ENCODE measurements around the gene TMEM203.
A peak's percentile ranks its signal among the peaks of the same experiment; 100 is the strongest.

TMEM203 gene

GRCh38 chr9:137228968-137229896 is 23.8 kb upstream of the TMEM203 start:
- DNase-seq: no peak

- no peak for DNase-seq
These were observed 23.1 kb upstream of the TMEM203 start for GRCh38 chr9:137228506-137228967.

DNA sequence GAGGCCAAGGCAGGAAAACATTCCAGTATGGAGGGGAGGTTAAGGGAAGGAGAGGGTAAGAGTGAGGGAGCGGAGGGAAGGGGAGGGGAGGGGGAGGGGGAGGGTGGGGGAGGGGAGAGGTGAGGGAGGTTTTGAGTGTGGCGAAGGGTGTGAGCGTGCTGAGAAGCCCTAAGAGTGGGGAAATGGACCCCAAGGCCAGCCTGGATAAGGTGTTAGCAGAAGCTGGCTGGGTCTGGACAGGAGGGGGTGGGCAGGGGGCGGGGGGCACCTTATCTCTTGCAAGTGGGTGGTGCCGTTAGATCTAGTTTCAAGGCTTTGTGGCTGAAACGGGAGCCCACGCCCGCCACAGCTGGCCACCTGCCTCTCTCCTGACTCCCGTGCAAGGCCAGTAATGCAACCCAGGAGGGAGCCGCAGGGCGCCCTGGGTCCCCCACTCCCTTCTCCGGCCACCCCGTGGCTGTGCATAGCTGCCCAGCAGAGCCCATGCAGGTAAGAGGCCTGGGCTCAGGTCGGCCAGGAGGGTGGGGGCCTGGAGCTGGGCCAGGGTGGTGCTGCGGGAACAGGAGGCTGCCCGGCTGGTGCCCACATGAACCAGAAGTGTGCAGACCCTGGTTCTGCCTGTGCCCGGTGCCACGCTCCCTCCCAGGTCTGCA is 22.5 kb upstream of the TMEM203 start:
- no peak for DNase-seq

DNA sequence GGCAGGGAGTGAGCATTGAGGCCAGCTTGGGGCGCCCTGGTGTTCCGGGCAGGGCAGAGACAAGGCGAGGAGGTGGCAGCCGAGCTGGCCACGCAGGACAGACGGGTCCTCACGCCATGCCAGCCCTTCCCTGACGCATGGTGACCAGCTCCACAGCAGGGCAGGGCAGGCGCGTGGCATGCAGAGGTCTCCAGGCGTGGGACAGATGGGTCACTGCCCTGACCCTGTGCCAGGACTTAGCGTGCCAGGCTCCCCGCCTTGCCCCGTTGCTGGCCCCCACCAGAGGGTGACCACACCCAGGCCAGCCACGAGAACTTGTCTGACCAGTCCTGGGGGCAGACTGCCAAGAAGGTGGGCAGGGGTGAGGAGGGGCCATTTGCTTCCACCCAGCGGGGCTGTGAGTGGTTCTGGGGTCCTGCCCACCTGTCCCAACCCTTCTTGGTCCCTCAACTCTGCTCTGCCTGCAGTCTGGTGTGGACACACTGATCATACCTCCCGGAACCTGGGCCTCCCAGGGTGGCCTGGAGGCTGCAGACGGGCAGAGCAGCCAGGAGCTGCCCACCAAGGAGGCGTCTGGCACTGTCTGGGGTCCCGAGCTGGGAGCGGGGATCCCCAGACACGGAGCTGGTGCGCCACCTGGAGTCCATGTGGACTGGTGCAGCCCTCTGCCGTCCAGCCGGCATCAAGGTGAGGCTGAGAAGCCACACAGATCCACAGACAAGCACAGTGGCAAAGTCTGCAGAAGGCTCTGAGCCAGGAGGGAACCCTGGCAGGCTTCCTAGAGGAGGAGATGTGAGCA is 21.8 kb upstream of the TMEM203 start, which contains the start of gene RNF224:
TSS of gene RNF224 (plus strand) at position 449 of the 799 bp plus-strand sequence. CDS start 834 bp downstream, outside the sequence.
- peak; percentile 78 for DNase-seq

- DNase-seq: no peak
These were observed 21.0 kb upstream of the TMEM203 start for GRCh38 chr9:137226338-137227053.

GRCh38 chr9:137225699-137226331 is 20.4 kb upstream of the TMEM203 start:
- DNase-seq: no peak

DNA sequence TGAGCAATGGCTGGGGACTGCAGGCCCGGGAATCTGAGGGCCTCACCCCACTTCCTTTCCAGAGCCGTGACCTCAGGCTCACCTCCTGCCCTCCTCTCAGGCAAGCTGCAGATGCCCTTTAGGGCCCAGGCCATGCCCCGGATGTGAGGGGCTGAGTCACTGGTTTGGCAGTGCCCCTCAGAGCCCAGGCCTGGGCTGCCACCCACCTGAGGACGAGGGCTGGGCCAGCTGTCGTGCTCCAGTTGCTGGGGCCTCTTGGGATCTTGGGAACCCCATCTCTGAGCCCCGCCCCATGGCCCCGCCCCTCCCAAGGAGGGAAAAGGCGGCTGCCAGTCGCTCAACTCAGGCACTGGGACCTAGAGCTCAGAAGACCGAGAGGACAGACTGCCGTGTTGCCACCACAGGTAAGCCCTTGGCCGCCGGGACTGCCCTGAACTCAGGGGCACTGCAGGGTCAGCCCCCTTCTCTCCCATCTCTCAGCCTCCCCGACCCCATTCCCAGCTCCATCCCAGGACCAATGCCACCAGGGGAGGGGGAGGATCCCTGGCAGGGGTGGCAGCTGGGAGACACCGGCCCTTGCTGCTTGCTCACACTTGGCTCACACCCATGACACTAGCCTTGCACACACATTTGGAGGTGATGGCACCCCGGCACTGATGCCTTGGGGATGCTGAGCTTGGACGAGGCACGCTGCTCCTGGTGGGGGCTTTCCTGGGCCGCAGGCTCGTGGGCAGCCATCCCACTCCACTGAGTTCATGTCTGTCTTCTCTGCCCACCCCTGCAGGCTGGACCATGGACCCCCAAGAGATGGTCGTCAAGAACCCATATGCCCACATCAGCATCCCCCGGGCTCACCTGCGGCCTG is 19.6 kb upstream of the TMEM203 start, which contains the start of gene CYSRT1:
TSS of gene CYSRT1 (plus strand) at position 345 of the 865 bp plus-strand sequence. CDS start at position 793, 448 bp downstream.
- no peak for DNase-seq

DNA sequence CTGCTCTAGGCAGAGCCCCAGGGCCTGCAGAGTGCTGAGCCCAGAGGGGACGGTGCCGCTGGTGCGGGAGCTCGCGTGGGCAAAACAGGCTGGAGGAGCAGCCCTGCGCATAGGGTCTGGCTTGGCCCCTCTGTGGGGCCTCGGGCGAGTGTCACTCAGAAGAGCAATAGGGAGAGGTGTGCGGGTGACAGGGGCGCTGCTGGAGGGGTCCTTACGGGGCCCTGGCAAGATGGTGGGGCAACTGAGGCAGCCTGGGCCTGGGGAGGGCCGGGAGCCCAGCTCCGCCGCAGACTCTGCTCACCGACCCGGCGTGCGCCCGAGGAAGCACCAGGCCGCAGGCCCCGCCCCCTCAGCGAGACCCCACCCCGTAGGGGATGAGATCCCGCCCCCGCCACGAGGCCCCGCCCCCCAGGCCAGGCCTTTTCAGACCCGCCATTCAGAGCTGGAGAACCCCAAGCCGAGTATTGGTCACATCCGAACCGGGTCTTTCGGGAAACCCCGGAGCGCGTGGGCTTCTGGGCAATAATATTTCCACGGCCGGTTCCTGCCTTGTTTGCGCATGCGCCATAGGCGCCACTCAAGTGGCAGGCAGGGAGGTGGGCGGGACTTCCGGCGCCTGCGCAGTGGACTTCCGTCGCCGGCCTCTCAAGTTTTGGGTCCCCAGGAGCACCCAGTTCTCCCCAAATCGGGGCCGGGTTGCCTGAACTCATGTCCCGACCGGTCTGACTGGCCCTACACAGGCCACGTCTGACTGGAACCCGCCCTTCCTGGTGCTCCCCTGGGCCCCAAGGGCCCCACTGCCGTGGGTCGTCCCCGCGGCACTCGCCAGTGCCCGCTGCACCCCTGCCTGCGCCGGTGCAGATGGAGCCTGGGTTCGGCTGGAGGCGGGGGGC is 17.9 kb upstream of the TMEM203 start:
- peak; percentile 99 for DNase-seq

- no peak for DNase-seq
These were observed 17.0 kb upstream of the TMEM203 start, which contains the start of gene RNF208 for GRCh38 chr9:137222190-137223077. TSS of gene RNF208 (minus strand) at chr9:137222240. CDS start at chr9:137221212, 1,028 bp downstream.

- no peak for DNase-seq
These were observed 16.2 kb upstream of the TMEM203 start for GRCh38 chr9:137221506-137222111.

GRCh38 chr9:137221095-137221505 is 15.7 kb upstream of the TMEM203 start:
- no peak for DNase-seq

DNA sequence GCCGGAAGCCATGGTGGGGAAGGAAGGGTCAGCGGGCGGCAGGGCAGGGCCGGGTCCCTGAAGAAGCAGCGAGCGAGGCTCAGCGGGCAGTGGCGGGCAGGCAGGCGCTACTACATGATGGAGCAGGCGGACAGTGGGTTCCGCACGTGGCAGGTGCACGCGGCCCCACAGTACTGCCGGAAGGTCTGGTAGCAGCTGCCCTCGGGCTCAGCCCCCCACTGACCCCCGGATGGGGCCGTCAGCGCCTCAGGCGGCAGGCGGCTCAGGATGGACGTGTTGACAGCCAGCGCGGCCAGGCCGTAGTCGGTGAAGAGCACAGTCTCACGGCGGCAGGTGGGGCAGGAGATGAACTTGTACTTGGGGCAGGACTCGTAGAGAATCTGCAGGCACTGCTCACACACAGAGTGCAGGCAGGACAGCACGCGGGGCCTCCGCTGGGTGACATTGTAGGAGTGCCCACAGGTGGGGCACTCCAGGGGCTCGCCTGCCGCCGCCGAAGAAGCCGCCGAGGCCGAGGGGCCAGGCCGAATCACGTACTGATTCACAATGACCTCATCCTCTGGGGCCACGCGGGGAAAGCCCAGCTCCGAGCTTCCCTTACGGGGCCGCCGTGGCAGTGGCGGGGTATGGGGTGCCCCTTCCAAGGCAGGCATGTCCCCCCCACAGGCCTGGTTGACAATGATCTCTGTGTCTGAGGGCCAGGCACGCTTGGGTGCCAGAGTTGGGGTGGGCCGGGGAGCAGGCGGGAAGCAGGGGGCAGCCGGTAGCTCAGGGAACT is 15.1 kb upstream of the TMEM203 start:
- DNase-seq: no peak

- no peak for DNase-seq
These were observed 14.4 kb upstream of the TMEM203 start for GRCh38 chr9:137219757-137220316.

DNA sequence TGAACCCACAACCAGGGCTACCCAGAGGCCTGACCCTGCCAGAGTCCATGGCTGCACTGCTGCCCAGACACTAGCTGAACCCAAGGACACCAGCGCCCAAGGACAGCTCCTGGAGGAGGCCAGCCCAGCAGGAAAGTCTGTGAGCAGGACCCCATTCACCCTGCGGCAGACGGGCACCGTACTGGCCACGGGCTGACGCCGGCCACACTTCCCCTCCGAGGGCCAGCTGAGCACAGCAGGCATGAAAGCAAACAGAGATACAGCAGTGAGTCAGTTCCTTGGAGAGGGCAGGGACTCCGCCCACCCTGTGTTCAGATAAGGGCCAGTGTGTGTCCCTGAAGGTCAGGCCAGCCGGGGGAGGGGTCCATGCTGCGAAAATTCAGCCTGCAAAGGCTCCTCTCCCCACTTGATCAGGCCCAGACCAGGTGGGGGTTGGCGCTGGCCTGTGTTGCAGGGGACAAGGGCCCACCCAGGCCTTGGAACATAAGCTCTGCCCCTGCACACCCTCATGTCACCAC is 13.4 kb upstream of the TMEM203 start:
- no peak for DNase-seq

DNA sequence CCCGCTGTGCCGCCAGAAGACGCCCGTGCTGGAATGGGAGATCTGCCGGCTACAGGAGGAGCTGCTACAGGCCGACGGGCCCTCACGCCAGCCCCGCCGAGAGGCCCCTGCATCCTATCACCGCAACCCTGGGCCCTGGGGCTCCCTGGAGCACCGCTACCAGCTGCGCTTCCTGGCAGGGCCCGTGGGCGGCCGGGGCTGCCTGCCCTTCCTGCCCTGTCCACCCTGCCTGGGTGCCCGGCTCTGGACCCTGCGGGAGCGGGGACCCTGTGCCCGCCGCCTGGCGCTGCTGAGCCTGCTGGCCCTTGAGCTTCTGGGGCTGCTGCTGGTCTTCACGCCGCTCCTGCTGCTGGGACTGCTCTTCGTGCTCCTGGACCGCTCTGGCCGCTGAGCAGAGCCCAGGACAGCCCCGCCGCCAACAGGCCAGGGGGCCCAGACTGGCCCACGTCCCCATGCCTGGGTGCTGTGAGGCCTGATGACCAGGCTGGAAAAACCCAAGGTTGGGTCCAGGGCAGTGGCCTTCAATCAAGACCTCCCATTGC is 12.8 kb upstream of the TMEM203 start:
- no peak for DNase-seq
